Endothelial cell of umbilical vein (primary cell): Measurements from ENCODE around the gene MIOS. TPM values are rescaled to one million over a fixed set of nuclear protein-coding genes. Genes with fewer than 3 reads are reported as not detected.

Experiments
- BruUV-seq: library from RNA; stranded (reverse); fragments of 400-500 nt; replicated peaks from 2 replicates; lab custom pipeline; 2021; lab: Mats Ljungman, UMichigan
- CTCF ChIA-PET: fragments of 300-600, 350-600 bp; sonication (Branson Sonifier 250); formaldehyde crosslinking; loops from one replicate; lab custom pipeline; 2021; ENCODE audit warnings: antibody characterized with exemption, inconsistent platforms; lab: Charles Lee
- POLR2A ChIA-PET: fragments of 300-600, 350-600 bp; sonication (Branson Sonifier 250); formaldehyde crosslinking; loops from one replicate; lab custom pipeline; 2021; ENCODE audit warnings: antibody characterized with exemption, inconsistent platforms; lab: Charles Lee
- DNase-seq: peaks from one replicate; pipeline ENCODE4 v3.0.0-alpha.2; 2011; ENCODE audit warnings: low read depth, low spot score
- FAIRE-seq: peaks from 2 replicates; lab custom pipeline; 2011; peaks lifted over from hg19 to GRCh38; lab: Jason Lieb, UNC
- H2AFZ ChIP-seq: 2 replicates; pipeline ENCODE4 v1.6.0; 2012; ENCODE audit warnings: low read depth, low read length, control low read depth, inconsistent platforms
- H3K27ac ChIP-seq: 2 replicates; pipeline ENCODE4 v1.5.1; 2011; ENCODE audit warnings: low read depth, mild to moderate bottlenecking, control low read depth, low read length, moderate library complexity; ENCODE audit not compliant: insufficient read depth
- H3K27me3 ChIP-seq, 2 experiments: 2 replicates each; pipeline versions ENCODE4 v1.6.0 to v1.6.1; 2011; ENCODE audit warnings: low read length in 2 of 2, mixed read lengths in 1 of 2; ENCODE audit not compliant: control insufficient read depth in 2 of 2, insufficient read depth in 2 of 2
- H3K36me3 ChIP-seq, 2 experiments: 2 replicates in 1 of 2; 3 replicates in 1 of 2; pipeline ENCODE4 v1.5.1; 2011; ENCODE audit warnings: low read length in 2 of 2, mild to moderate bottlenecking in 1 of 2, moderate library complexity in 1 of 2; ENCODE audit not compliant: control insufficient read depth in 2 of 2, insufficient read depth in 2 of 2; ENCODE audit errors: extremely low read depth in 1 of 2
- H3K4me1 ChIP-seq: 3 replicates; pipeline ENCODE4 v1.5.1; 2011; ENCODE audit warnings: mild to moderate bottlenecking, low read length; ENCODE audit not compliant: control insufficient read depth, insufficient read depth; ENCODE audit errors: extremely low read depth
- H3K4me2 ChIP-seq: 2 replicates; pipeline ENCODE4 v1.6.1; 2011; ENCODE audit warnings: low read length, control low read depth, mixed read lengths; ENCODE audit not compliant: insufficient read depth
- H3K4me3 ChIP-seq, 3 experiments: fragments of 200-600 bp in 1 of 3; sonication (generic), shearing (Covaris generic) in 1 of 3; replicated peaks in 1 of 3; 2 replicates each; pipeline ENCODE4 v1.5.1; 2011 to 2016; ENCODE audit warnings: control low read depth in 3 of 3, low read length in 3 of 3, mild to moderate bottlenecking in 2 of 3, inconsistent platforms in 1 of 3, low read depth in 1 of 3, moderate library complexity in 1 of 3; ENCODE audit not compliant: insufficient read depth in 1 of 3
- H3K79me2 ChIP-seq: 2 replicates; pipeline ENCODE4 v1.6.0; 2012; ENCODE audit warnings: low read length, inconsistent platforms; ENCODE audit not compliant: control insufficient read depth, insufficient read depth
- H3K9ac ChIP-seq: replicated peaks from 2 replicates; pipeline ENCODE3; 2011; ENCODE audit warnings: low read length, control low read depth; ENCODE audit not compliant: insufficient read depth; ENCODE audit errors: extremely low read depth
- H3K9me1 ChIP-seq: replicated peaks from 3 replicates; pipeline ENCODE4 v1.6.0; 2011; ENCODE audit warnings: mild to moderate bottlenecking, low read length; ENCODE audit not compliant: control insufficient read depth, insufficient read depth; ENCODE audit errors: extremely low read depth
- H3K9me3 ChIP-seq: replicated peaks from 2 replicates; pipeline ENCODE4 v1.5.1; 2012; ENCODE audit warnings: low read length, inconsistent platforms; ENCODE audit not compliant: control insufficient read depth, insufficient read depth
- H4K20me1 ChIP-seq: replicated peaks from 2 replicates; pipeline ENCODE3; 2011; ENCODE audit warnings: mild to moderate bottlenecking, low read length; ENCODE audit not compliant: control insufficient read depth, insufficient read depth; ENCODE audit errors: extremely low read depth
- GATA2 ChIP-seq: IDR thresholded peaks from 2 replicates; pipeline ENCODE4 v1.7.0; 2011; ENCODE audit warnings: low read depth, mild to moderate bottlenecking, moderate library complexity, mixed read lengths, low read length; ENCODE audit not compliant: insufficient read length, insufficient read depth
- JUN ChIP-seq: IDR thresholded peaks from 2 replicates; pipeline ENCODE4 v1.6.1; 2011; ENCODE audit warnings: borderline replicate concordance, low read depth; ENCODE audit not compliant: insufficient read length, insufficient read depth
- dilution Hi-C: fragments of 300-500 bp; cut with MboI; formaldehyde crosslinking; loops from one replicate; pipeline ENCODE4 v1.15.0; 2019; ENCODE audit warnings: low sequenced_read_pairs; ENCODE audit not compliant: extremely low pct_ligation_motif_present
- intact Hi-C: fragments of 100-400 bp; cut with micrococcal nuclease; formaldehyde crosslinking; loops from one replicate; pipeline ENCODE4 v1.10.0; 2022
- polyA plus RNA-seq, 4 experiments: library from polyadenylated mRNA; depleted of rRNA in 3 of 4; stranded (reverse) in 3 of 4; unstranded in 1 of 4; fragments of >200 nt; gene quantifications; 2 replicates each; pipeline versions ENCODE4 v1.2.1 to v1.2.3, GENCODE V29; 2011 to 2012; ENCODE audit warnings: missing spikeins in 1 of 4
- total RNA-seq: library from RNA; stranded (reverse); gene quantifications from 2 replicates; pipeline ENCODE4 v1.2.3, GENCODE V29; 2021
- TF ChIP-seq, protein P1 (sequence below): IDR thresholded peaks from 2 replicates; pipeline ENCODE4 v1.6.1; 2011; ENCODE audit not compliant: insufficient read depth, insufficient read length

MIOS gene
- total and polyA plus RNA-seq, 2 donors (not counting 3 experiments of a cell fraction or from before 2014, with no cell fraction given): 8.5 to 16.8 TPM

DNA sequence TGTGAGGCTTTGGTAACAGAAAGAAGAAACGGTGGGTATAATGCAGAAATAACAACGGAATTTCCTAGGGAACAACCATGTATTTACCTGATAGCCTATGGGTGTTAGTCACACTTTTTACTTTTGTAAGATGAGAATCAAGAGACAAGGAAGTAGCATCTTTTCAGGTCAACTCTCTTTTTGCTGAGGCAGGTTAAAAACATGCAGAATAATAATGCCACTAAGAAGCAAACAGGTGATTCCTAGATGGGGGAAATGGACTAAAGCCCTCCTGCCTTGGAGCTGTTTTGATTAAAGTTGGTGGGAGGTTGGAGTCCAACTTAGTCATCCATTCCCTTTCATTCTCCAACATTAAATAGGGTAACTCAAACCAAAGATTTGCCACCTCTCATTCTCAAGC, 29.0 kb upstream of the MIOS start:
- no peak for FAIRE-seq
- Histone ChIP-seq H4K20me1 (no peaks in the 10 kb centered on the region), H3K9ac (no peak overlapping the region), H3K9me3 (no peaks in the 10 kb centered on the region), H3K27ac (no peak overlapping the region), H3K4me3 (no peak overlapping the region), H3K4me2 (no peak overlapping the region), H3K79me2 (no peaks in the 10 kb centered on the region), H3K27me3 (no peaks in the 10 kb centered on the region), H2AFZ (no peak overlapping the region), H3K9me1 (no peaks in the 10 kb centered on the region), H3K4me1 (no peaks in the 10 kb centered on the region), H3K36me3 (no peaks in the 10 kb centered on the region)
- dilution Hi-C loops (no loop called here), intact Hi-C loops (loop anchor here (1.0 kb wide), 1 partner anchor 113 kb away; no protein-coding TSS in a partner anchor)
- ChIA-PET CTCF (interaction anchor here (1.8 kb wide), 1 partner anchor 114 kb away, joined by 6 read pairs; no protein-coding TSS in a partner anchor), POLR2A (no interaction called here)
- no peak for DNase-seq
- BruUV-seq: no TSS peak
- no peak for TF ChIP-seq GATA2

DNA sequence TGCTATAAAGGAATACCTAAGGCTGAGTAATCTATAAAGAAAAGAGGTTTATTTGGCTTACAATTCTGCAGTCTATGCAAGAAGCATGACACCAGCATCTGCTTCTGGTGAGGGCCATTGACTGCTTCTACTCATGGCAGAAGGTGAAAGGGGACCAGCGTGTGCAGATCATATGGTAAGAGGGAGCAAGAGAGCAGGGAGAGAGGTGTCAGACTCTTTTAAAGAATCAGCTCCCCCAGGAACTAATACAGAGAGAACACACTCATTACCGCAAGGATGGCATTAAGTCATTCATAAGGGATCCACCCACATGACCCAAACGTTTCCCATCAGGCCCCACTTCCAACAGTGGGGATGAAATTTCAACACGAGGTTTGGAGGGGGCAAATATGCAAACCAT, 27.5 kb upstream of the MIOS start:
- dilution Hi-C loops: no loop called here
- Histone ChIP-seq H2AFZ (no peak overlapping the region), H3K27me3 (no peaks in the 10 kb centered on the region), H3K9me1 (no peaks in the 10 kb centered on the region), H3K4me3 (no peak overlapping the region), H3K79me2 (no peaks in the 10 kb centered on the region), H3K27ac (no peak overlapping the region), H3K4me2 (no peak overlapping the region), H3K9ac (no peak overlapping the region), H3K4me1 (no peaks in the 10 kb centered on the region), H4K20me1 (no peaks in the 10 kb centered on the region), H3K9me3 (no peaks in the 10 kb centered on the region), H3K36me3 (no peaks in the 10 kb centered on the region)
- intact Hi-C loops: no loop called here
- no TSS peak for BruUV-seq
- DNase-seq (no peak), FAIRE-seq (no peak)
- CTCF ChIA-PET: interaction anchor here (1.8 to 2.0 kb wide), 2 partner anchors 114 to 115 kb away, joined by 6 to 32 read pairs; no protein-coding TSS in a partner anchor
- TF ChIP-seq, protein P1, sequence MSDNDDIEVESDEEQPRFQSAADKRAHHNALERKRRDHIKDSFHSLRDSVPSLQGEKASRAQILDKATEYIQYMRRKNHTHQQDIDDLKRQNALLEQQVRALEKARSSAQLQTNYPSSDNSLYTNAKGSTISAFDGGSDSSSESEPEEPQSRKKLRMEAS: no peak
- TF ChIP-seq JUN (no peak), GATA2 (no peak)
- POLR2A ChIA-PET: no interaction called here
